OCI-LY7 (cell line): Measurements from ENCODE around the gene LRRC56. TPM values are rescaled to one million over a fixed set of nuclear protein-coding genes. Genes with fewer than 3 reads are reported as not detected.

Source experiments
- BruUV-seq: library from RNA; stranded (reverse); fragments of 400-500 nt; replicated peaks from 2 replicates; lab custom pipeline; 2021; lab: Mats Ljungman, UMichigan
- CTCF ChIA-PET: fragments of 300-600 bp; sonication (Branson Sonifier 250); formaldehyde crosslinking; loops from one replicate; lab custom pipeline; 2022; ENCODE audit warnings: antibody characterized with exemption; ENCODE audit not compliant: unreplicated experiment; lab: Charles Lee
- POLR2A ChIA-PET: fragments of 300-600 bp; sonication (Branson Sonifier 250); formaldehyde crosslinking; loops from one replicate; lab custom pipeline; 2022; ENCODE audit warnings: antibody characterized with exemption; lab: Charles Lee
- DNase-seq: peaks from one replicate; pipeline ENCODE4 v3.0.0-alpha.2; 2015; ENCODE audit warnings: low spot score
- H2AFZ ChIP-seq: fragments of 200-600 bp; sonication (generic), shearing (Covaris generic); 2 replicates; pipeline ENCODE4 v1.6.1; 2014; ENCODE audit warnings: mild to moderate bottlenecking, antibody characterized with exemption, low read length, moderate library complexity
- H3K27ac ChIP-seq: fragments of 200-600 bp; sonication (generic); 2 replicates; pipeline ENCODE4 v1.5.1; 2014; ENCODE audit warnings: mixed run types, low read depth, mild to moderate bottlenecking, moderate library complexity, low read length, inconsistent platforms; ENCODE audit not compliant: poor library complexity, severe bottlenecking
- H3K36me3 ChIP-seq: fragments of 200-600 bp; sonication (generic); 2 replicates; pipeline ENCODE4 v1.6.1; 2014; ENCODE audit warnings: mild to moderate bottlenecking, antibody characterized with exemption, low read length, moderate library complexity, mixed read lengths; ENCODE audit not compliant: insufficient read depth
- H3K4me1 ChIP-seq: fragments of 200-600 bp; sonication (generic); 2 replicates; pipeline ENCODE4 v1.5.1; 2014; ENCODE audit warnings: mild to moderate bottlenecking, low read length; ENCODE audit not compliant: insufficient read depth, poor library complexity, severe bottlenecking
- H3K4me2 ChIP-seq: fragments of 200-600 bp; sonication (generic); 2 replicates; pipeline ENCODE4 v1.6.1; 2014; ENCODE audit warnings: mild to moderate bottlenecking, low read length
- H3K4me3 ChIP-seq: fragments of 200-600 bp; sonication (generic); 2 replicates; pipeline ENCODE4 v1.5.1; 2014; ENCODE audit warnings: mild to moderate bottlenecking, low read depth, low read length; ENCODE audit not compliant: poor library complexity, severe bottlenecking
- H3K79me2 ChIP-seq: fragments of 200-600 bp; sonication (generic); 2 replicates; pipeline ENCODE4 v1.6.1; 2016; ENCODE audit warnings: low read depth, mild to moderate bottlenecking, low read length, moderate library complexity, mixed read lengths; ENCODE audit not compliant: insufficient read depth
- H3K9me2 ChIP-seq: fragments of 200-600 bp; sonication (generic); 2 replicates; pipeline ENCODE4 v1.6.1; 2016; ENCODE audit warnings: mild to moderate bottlenecking, low read length, mixed read lengths; ENCODE audit not compliant: insufficient read depth
- H3K9me3 ChIP-seq: fragments of 200-600 bp; sonication (generic); 2 replicates; pipeline ENCODE4 v1.6.1; 2014; ENCODE audit warnings: mild to moderate bottlenecking, mixed run types, low read length, mixed read lengths
- H4K20me1 ChIP-seq: fragments of 200-600 bp; sonication (generic); 2 replicates; pipeline ENCODE4 v1.6.1; 2014; ENCODE audit warnings: mild to moderate bottlenecking, antibody characterized with exemption, low read length, moderate library complexity, mixed read lengths; ENCODE audit not compliant: insufficient read depth
- CTCF ChIP-seq: fragments of 200-600 bp; sonication (generic); conservative IDR thresholded peaks from 2 replicates; pipeline ENCODE4 v1.5.1; 2014; ENCODE audit warnings: mild to moderate bottlenecking, antibody characterized with exemption, low read length, moderate library complexity, mixed read lengths
- EZH2phosphoT487 ChIP-seq: fragments of 200-600 bp; sonication (generic); IDR thresholded peaks from 2 replicates; pipeline ENCODE4 v1.6.1; 2018; ENCODE audit warnings: low read depth, borderline replicate concordance, mild to moderate bottlenecking, mixed run types, antibody characterized with exemption, low read length, moderate library complexity, mixed read lengths
- intact Hi-C: fragments of 100-400 bp; cut with micrococcal nuclease; formaldehyde crosslinking; loops from one replicate; pipeline ENCODE4 v1.10.0; 2022; ENCODE audit not compliant: unreplicated experiment
- total RNA-seq, 2 experiments: library from RNA; depleted of rRNA in 1 of 2; stranded (reverse); fragments of >200 nt in 1 of 2; shearing (Covaris generic) in 1 of 2; gene quantifications; 2 replicates each; pipeline ENCODE4 v1.2.3, GENCODE V29; 2014 to 2022

The LRRC56 gene
- total RNA-seq, 2 experiments from 2014 or later: 1.6 to 2.5 TPM

GRCh38 chr11:561148-562003, 24.0 kb downstream of the LRRC56 start:
- intact Hi-C loops: loop anchor here (1.0 kb wide), 1 partner anchor 18 kb away; no protein-coding TSS in a partner anchor
- CTCF ChIA-PET: interaction anchor here (0.5 kb wide), 1 partner anchor 161 kb away, joined by 4 read pairs; no protein-coding TSS in a partner anchor
- no peaks in the 10 kb centered on the region for H3K79me2 ChIP-seq
- peak overlapping the region; percentile 97 for H3K4me2 ChIP-seq
- TF ChIP-seq EZH2phosphoT487 (no peak), CTCF (no peak)
- no peaks in the 10 kb centered on the region for H4K20me1 ChIP-seq
- H3K36me3 ChIP-seq: no peaks in the 10 kb centered on the region
- H3K9me3 ChIP-seq: no peaks in the 10 kb centered on the region
- POLR2A ChIA-PET: interaction anchor here (0.5 to 1.0 kb wide), 2 partner anchors 14 to 206 kb away, joined by 3 read pairs; no protein-coding TSS in a partner anchor
- no peak for DNase-seq
- H3K27ac ChIP-seq: no peak overlapping the region
- H3K4me1 ChIP-seq: peaks cover 21% of the 10 kb centered on the region
- peak overlapping the region; percentile 86 for H3K4me3 ChIP-seq
- peak overlapping the region; percentile 35; the same call in 1 of the 2 replicates for H2AFZ ChIP-seq
- no TSS peak for BruUV-seq
- H3K9me2 ChIP-seq: no peaks in the 10 kb centered on the region

GRCh38 chr11:562046-562645, 24.8 kb downstream of the LRRC56 start:
- TF ChIP-seq CTCF (no peak), EZH2phosphoT487 (no peak)
- H3K4me3 ChIP-seq: peak overlapping the region; percentile 86
- H3K36me3 ChIP-seq: no peaks in the 10 kb centered on the region
- no peaks in the 10 kb centered on the region for H3K9me2 ChIP-seq
- H4K20me1 ChIP-seq: no peaks in the 10 kb centered on the region
- CTCF ChIA-PET: interaction anchor here (0.5 kb wide), 2 partner anchors 160 to 162 kb away, joined by 4 to 12 read pairs; no protein-coding TSS in a partner anchor
- peak overlapping the region; percentile 97 for H3K4me2 ChIP-seq
- no peaks in the 10 kb centered on the region for H3K9me3 ChIP-seq
- no peak overlapping the region for H3K27ac ChIP-seq
- no TSS peak for BruUV-seq
- intact Hi-C loops: no loop called here
- DNase-seq: no peak
- POLR2A ChIA-PET: interaction anchor here (0.5 to 1.0 kb wide), 2 partner anchors 13 to 206 kb away, joined by 3 read pairs; no protein-coding TSS in a partner anchor
- no peak overlapping the region for H2AFZ ChIP-seq
- peaks cover 18% of the 10 kb centered on the region for H3K4me1 ChIP-seq
- H3K79me2 ChIP-seq: no peaks in the 10 kb centered on the region
